Measurements from ENCODE around the gene ABLIM2. TPM values are rescaled to one million over a fixed set of nuclear protein-coding genes. Genes with fewer than 3 reads are reported as not detected.
A peak's percentile ranks its signal among the peaks of the same experiment; 100 is the strongest.

The ABLIM2 gene
- polyA plus RNA-seq, 3 donors, result 0.21 TPM; not detected in 2

DNA sequence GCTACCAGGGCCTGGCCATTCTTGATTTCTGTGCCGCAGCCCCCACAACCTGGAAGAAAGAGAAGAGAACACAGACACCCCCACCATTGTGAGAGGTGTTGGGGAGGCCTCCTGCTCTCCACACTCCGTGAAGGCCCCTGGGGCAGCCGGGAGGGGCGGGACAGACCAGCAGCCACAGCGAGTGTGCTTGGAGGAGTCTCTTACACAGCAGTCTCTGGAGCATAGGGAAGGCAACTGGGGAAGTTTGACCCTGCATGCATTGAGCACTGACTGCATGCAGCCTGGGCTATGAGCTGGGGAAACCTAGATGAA lies 77.9 kb downstream of the ABLIM2 start:
- H3K27ac ChIP-seq (ENCODE audit: low read depth in 1 of 2, low read length in 2 of 2), result no peak overlapping the region
- no peaks in the 10 kb centered on the region for H3K79me2 ChIP-seq (ENCODE audit: insufficient read depth, low read length)
- no peak for DNase-seq
- no peaks in the 10 kb centered on the region for H3K4me1 ChIP-seq (ENCODE audit: control insufficient read depth in 1 of 2, insufficient read depth in 2 of 2, low read length in 2 of 2)
- no peak overlapping the region for H3K4me3 ChIP-seq (replicated peaks in 1 of 3; ENCODE audit: low read depth in 2 of 3, low read length in 3 of 3)
- Mint-ChIP-seq H3K4me1 (no peaks in the 10 kb centered on the region), H3K4me3 (no peak overlapping the region), H3K27me3 (ENCODE audit: low read depth in 3 of 3) (peaks cover 6 to 24% (median 20%) of the 10 kb centered on the region in 3 donors), H3K27ac (no peak overlapping the region), H3K36me3 (no peaks in the 10 kb centered on the region), H3K9me3 (no peaks in the 10 kb centered on the region)
- 47% methylated on average over 3 of the region's 5 CpGs for WGBS (ENCODE audit: insufficient coverage)
- H3K9ac ChIP-seq (ENCODE audit: insufficient read depth, low read length, poor library complexity, severe bottlenecking), result no peak overlapping the region
- TF ChIP-seq, protein P1, sequence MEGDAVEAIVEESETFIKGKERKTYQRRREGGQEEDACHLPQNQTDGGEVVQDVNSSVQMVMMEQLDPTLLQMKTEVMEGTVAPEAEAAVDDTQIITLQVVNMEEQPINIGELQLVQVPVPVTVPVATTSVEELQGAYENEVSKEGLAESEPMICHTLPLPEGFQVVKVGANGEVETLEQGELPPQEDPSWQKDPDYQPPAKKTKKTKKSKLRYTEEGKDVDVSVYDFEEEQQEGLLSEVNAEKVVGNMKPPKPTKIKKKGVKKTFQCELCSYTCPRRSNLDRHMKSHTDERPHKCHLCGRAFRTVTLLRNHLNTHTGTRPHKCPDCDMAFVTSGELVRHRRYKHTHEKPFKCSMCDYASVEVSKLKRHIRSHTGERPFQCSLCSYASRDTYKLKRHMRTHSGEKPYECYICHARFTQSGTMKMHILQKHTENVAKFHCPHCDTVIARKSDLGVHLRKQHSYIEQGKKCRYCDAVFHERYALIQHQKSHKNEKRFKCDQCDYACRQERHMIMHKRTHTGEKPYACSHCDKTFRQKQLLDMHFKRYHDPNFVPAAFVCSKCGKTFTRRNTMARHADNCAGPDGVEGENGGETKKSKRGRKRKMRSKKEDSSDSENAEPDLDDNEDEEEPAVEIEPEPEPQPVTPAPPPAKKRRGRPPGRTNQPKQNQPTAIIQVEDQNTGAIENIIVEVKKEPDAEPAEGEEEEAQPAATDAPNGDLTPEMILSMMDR (IDR thresholded peaks at IDR 0.05), result no peak
- no peak overlapping the region for H3K4me2 ChIP-seq (replicated peaks; ENCODE audit: extremely low read depth, low read length, poor library complexity, severe bottlenecking)
- H2AFZ ChIP-seq (ENCODE audit: insufficient read depth, low read depth, low read length, poor library complexity, severe bottlenecking), result no peak overlapping the region
- H4K20me1 ChIP-seq (ENCODE audit: insufficient read depth, low read length), result no peaks in the 10 kb centered on the region
- no peaks in the 10 kb centered on the region for H3K36me3 ChIP-seq (replicated peaks in 1 of 2; ENCODE audit: control insufficient read depth in 1 of 2, insufficient read depth in 2 of 2, low read length in 2 of 2)
- H3K27me3 ChIP-seq (ENCODE audit: control insufficient read depth in 2 of 2, insufficient read depth in 2 of 2, low read length in 2 of 2), result peaks cover 0 to 4% of the 10 kb centered on the region in 2 donors
- H3K9me3 ChIP-seq (replicated peaks in 1 of 2; ENCODE audit: control insufficient read depth in 1 of 2, insufficient read depth in 1 of 2, low read length in 2 of 2), result no peaks in the 10 kb centered on the region
- intact Hi-C loops (cut with micrococcal nuclease), result no loop called here

DNA sequence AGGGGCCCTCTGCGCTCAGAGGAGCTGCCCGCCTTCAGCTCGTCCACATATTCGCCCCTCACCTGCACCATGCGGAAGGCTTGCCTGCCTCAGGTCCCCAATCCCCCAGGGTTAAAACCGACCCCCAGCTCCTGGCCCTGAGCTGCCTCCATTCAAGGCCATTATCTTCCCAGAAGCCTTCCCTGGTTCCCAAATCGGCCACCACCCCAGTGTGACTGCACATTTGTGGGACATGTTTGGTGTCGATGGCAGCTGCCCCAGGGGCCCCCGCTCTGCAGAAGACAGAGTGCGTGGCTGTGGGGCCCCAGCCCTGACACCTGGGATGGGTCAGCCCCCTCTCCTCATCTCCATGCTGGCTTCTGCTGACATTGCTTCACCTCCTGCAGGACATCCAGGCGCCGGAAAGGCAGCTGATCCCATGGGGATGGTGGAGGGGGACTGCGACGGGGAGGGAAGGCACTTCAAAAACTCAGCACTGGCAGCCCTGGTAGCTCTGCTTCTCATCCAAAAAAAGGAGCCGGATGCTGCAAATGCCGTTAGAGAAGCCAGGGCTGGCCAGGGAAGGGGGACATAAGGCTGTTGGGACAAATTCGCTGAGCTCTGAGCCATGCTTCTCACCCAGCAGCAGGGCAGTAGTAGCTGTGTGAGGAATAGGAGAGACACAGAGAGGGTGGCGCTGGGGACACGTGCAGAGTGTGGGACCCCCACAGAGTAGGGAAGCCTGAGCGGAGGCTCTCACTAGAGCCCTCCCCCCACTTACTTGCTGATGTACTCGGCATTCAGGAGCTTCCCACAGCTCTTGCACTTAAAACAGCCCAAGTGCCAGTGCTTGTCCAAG lies 78.5 kb downstream of the ABLIM2 start:
- peak overlapping the region in 1 of 7 donors; percentile 27 for H3K27ac Mint-ChIP-seq
- H3K4me3 ChIP-seq (replicated peaks in 1 of 3; ENCODE audit: low read depth in 2 of 3, low read length in 3 of 3), result no peak overlapping the region
- H3K4me1 Mint-ChIP-seq, result no peaks in the 10 kb centered on the region
- H3K9me3 Mint-ChIP-seq, result no peaks in the 10 kb centered on the region
- H3K27ac ChIP-seq (ENCODE audit: low read depth in 1 of 2, low read length in 2 of 2), result no peak overlapping the region
- peaks cover 0 to 4% of the 10 kb centered on the region in 2 donors for H3K27me3 ChIP-seq (ENCODE audit: control insufficient read depth in 2 of 2, insufficient read depth in 2 of 2, low read length in 2 of 2)
- H3K36me3 ChIP-seq (replicated peaks in 1 of 2; ENCODE audit: control insufficient read depth in 1 of 2, insufficient read depth in 2 of 2, low read length in 2 of 2), result no peaks in the 10 kb centered on the region
- intact Hi-C loops (cut with micrococcal nuclease), result no loop called here
- 58% methylated on average over 13 of the region's 21 CpGs for WGBS (ENCODE audit: insufficient coverage)
- DNase-seq, result no peak
- no peaks in the 10 kb centered on the region for H3K79me2 ChIP-seq (ENCODE audit: insufficient read depth, low read length)
- no peak overlapping the region for H3K9ac ChIP-seq (ENCODE audit: insufficient read depth, low read length, poor library complexity, severe bottlenecking)
- H3K4me1 ChIP-seq (ENCODE audit: control insufficient read depth in 1 of 2, insufficient read depth in 2 of 2, low read length in 2 of 2), result no peaks in the 10 kb centered on the region
- no peak overlapping the region for H3K4me2 ChIP-seq (replicated peaks; ENCODE audit: extremely low read depth, low read length, poor library complexity, severe bottlenecking)
- no peaks in the 10 kb centered on the region for H4K20me1 ChIP-seq (ENCODE audit: insufficient read depth, low read length)
- no peaks in the 10 kb centered on the region for H3K36me3 Mint-ChIP-seq
- no peak overlapping the region for H2AFZ ChIP-seq (ENCODE audit: insufficient read depth, low read depth, low read length, poor library complexity, severe bottlenecking)
- TF ChIP-seq, protein P1 (IDR thresholded peaks at IDR 0.05), result no peak
- peaks cover 7 to 28% (median 20%) of the 10 kb centered on the region in 3 donors for H3K27me3 Mint-ChIP-seq (ENCODE audit: low read depth in 3 of 3)
- no peaks in the 10 kb centered on the region for H3K9me3 ChIP-seq (replicated peaks in 1 of 2; ENCODE audit: control insufficient read depth in 1 of 2, insufficient read depth in 1 of 2, low read length in 2 of 2)
- H3K4me3 Mint-ChIP-seq, result peak overlapping the region in 1 of 2 donors; percentile 46
